Lung microvascular endothelial cell (primary cell): ENCODE data around the gene CENPF. TPM values are rescaled to one million over a fixed set of nuclear protein-coding genes. Genes with fewer than 3 reads are reported as not detected.
A peak's percentile ranks its signal among the peaks of the same experiment; 100 is the strongest.
"Not testable (repeated sequence)": the region's sequence is repeated elsewhere in the genome, so short reads cannot be mapped to it uniquely, and the experiment has no call there.

ENCODE experiments used
- DNase-seq, 2 donors: peaks; one replicate each; pipeline versions ENCODE4 v3.0.0 to v3.0.0-alpha.2; 2010; ENCODE audit warnings: low read depth in 2 of 2
- total RNA-seq: library from RNA; depleted of rRNA; stranded (reverse); fragments of >200 nt; gene quantifications from 2 replicates; pipeline ENCODE4 v1.2.1, GENCODE V29; 2014

CENPF gene, protein sequence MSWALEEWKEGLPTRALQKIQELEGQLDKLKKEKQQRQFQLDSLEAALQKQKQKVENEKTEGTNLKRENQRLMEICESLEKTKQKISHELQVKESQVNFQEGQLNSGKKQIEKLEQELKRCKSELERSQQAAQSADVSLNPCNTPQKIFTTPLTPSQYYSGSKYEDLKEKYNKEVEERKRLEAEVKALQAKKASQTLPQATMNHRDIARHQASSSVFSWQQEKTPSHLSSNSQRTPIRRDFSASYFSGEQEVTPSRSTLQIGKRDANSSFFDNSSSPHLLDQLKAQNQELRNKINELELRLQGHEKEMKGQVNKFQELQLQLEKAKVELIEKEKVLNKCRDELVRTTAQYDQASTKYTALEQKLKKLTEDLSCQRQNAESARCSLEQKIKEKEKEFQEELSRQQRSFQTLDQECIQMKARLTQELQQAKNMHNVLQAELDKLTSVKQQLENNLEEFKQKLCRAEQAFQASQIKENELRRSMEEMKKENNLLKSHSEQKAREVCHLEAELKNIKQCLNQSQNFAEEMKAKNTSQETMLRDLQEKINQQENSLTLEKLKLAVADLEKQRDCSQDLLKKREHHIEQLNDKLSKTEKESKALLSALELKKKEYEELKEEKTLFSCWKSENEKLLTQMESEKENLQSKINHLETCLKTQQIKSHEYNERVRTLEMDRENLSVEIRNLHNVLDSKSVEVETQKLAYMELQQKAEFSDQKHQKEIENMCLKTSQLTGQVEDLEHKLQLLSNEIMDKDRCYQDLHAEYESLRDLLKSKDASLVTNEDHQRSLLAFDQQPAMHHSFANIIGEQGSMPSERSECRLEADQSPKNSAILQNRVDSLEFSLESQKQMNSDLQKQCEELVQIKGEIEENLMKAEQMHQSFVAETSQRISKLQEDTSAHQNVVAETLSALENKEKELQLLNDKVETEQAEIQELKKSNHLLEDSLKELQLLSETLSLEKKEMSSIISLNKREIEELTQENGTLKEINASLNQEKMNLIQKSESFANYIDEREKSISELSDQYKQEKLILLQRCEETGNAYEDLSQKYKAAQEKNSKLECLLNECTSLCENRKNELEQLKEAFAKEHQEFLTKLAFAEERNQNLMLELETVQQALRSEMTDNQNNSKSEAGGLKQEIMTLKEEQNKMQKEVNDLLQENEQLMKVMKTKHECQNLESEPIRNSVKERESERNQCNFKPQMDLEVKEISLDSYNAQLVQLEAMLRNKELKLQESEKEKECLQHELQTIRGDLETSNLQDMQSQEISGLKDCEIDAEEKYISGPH (N-terminal part only)
- 6.0 and 17.7 TPM in 2 replicates for total RNA-seq

DNA sequence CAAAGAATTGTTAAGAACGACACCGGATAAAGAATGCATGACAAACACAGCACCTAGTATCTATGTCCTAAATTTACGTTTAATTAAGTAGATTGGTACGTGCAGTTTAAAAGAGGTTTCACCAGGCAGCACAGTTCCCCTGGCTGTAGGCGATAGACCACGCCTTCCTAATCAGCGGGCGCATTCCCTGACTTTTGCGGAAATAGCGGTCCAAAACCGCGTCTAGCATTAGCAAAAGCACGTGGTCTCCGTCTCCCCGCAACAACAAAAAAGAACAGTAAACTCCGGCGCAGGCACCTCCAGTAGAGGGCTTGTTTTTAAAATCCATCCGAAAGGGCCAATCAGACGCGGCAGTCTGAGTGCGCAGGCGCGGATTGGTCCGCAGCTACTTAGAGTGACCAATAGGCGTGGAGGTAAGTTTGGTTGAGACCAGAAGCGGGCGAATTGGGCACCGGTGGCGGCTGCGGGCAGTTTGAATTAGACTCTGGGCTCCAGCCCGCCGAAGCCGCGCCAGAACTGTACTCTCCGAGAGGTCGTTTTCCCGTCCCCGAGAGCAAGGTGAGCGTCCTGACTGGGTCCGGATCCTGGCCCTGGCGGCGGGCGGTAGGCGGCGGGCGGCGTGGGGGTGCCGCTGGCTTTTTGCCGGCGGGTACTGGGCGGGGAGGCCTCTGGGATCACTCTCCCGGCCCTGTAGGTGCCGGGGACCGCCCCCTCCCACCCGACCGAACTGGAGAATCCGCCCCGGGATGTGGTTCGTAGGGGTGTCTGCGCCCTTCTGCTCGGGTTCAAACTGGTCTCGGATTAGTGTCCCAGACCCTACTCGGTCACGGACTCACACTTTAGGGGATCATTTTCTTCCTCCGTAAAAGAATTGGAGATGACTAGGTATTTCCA is at the start of gene CENPF:
Gene CENPF (plus strand): TSS at position 432 of the 894 bp plus-strand sequence. CDS start 10,560 bp downstream, outside the sequence.
- peak; percentile 99 for DNase-seq

DNA sequence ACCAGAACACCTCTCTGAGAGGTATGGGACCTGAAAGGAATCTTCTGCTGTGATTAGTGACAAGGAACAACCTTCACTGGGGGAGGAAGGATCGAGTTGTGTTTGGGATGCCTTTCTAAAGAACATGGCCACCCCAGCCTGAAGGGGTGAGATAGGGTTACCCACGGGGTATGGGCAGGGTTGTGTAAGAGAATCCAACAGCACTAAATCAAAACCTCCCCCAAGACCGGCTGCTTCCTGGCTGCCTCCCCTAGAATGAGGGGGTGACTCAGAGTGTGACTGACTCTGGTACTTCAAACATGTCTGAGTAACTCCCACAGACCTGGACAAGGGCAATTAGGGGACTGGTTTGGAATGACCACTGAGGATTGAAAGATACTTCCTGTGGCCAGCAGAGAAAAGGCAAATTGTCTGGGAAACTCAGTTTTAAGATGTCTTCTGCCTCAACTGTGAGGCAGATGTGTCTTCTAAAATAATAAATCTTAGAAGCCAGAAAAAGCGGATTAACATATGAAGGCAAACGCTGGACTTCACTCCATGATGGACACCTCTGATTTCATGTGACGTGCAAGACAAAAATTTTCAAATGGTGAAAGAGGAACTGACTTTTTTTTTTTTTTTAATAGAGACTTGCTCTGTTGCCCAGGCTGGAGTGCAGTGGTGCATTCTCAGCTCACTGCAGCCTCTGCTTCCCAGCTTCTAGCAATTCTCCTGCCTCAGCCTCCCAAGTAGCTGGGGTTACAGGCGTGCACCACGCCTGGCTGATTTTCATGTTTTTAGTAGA is 44.9 kb upstream of the CENPF start:
- peak in 1 of 2 donors; percentile 85 for DNase-seq

- no peak for DNase-seq
Measured at GRCh38 chr1:214563881-214564280, 39.1 kb upstream of the CENPF start.

- no peak for DNase-seq
Measured at GRCh38 chr1:214565310-214565709, 37.7 kb upstream of the CENPF start.

- peak in 1 of 2 donors; percentile 84 for DNase-seq
Measured at GRCh38 chr1:214566158-214567104, 36.6 kb upstream of the CENPF start.

- no peak for DNase-seq
Measured at GRCh38 chr1:214567481-214567980, 35.5 kb upstream of the CENPF start.

DNA sequence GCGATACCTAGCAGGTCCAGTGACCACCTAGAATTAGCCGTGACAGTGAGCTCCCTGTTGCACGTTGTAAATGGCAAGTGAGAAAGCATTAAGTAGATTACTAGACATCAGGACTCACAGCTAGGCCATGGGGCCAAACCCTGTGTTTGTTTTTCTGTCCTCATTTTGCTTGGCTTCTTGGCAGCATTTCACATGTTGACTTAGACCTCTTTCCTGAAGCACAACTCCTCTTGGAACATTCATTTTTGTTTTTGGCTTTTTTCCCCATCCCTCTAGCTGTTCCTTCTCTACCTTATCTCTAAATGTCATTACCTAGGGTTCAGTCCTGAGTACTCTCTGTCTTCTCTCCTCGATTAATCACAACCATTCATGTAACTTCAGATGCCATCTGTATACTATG is 34.7 kb upstream of the CENPF start:
- DNase-seq, result peak; percentile 38 to 61

DNA sequence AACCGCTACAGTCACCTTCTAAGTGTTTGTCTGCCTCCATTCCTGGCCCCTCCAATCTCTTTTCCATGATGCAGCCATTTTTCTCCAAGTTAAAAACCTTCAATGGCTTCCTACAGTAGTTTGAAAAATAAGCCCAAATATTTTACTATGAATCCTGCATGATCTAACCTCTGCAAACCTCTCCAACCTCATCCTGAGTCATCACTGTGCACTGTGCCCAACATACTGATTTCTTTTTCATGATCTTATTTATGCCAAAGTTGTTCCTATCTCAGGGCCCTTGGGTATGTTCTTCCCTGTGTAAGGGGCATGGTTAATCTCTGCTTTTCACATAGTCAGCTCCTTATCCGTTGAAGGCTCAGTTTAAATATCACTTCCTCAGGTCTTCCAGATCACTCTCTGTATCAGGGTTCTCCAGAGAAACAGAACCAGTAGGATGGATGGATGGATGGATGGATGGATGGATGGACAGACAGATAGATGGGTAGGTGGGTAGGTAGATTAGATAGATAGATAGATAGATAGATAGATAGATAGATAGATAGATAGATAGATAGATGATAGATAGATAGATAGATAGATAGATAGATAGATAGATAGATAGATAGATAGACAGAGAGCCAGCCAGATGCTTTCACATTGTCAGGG is 33.5 kb upstream of the CENPF start:
- DNase-seq, result peak in 1 of 2 donors; percentile 63

- DNase-seq, result peak in 1 of 2 donors; percentile 88
Measured at GRCh38 chr1:214570442-214570841, 32.6 kb upstream of the CENPF start.

DNA sequence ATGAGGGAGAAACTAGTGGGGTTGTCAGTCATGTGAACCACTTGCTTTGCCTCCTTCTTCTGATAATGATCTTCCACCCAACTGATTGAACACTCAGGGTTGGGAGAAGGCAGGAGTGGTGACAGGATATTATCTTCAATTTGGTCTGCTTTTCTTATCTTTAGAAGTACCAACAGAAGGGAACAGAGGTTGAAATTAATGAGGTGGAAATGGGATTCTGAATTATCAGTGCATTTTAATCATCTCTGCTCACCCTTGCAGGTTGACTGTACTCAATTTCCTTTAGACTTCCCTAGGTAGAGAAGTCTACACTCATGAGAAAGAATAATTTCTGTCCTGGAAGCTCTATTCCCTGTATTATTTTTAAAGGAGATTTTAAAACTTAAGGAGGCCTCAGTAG is 31.7 kb upstream of the CENPF start:
- no peak for DNase-seq

GRCh38 chr1:214573386-214574318 is 29.3 kb upstream of the CENPF start:
- DNase-seq, result peak in 1 of 2 donors; percentile 89

DNA sequence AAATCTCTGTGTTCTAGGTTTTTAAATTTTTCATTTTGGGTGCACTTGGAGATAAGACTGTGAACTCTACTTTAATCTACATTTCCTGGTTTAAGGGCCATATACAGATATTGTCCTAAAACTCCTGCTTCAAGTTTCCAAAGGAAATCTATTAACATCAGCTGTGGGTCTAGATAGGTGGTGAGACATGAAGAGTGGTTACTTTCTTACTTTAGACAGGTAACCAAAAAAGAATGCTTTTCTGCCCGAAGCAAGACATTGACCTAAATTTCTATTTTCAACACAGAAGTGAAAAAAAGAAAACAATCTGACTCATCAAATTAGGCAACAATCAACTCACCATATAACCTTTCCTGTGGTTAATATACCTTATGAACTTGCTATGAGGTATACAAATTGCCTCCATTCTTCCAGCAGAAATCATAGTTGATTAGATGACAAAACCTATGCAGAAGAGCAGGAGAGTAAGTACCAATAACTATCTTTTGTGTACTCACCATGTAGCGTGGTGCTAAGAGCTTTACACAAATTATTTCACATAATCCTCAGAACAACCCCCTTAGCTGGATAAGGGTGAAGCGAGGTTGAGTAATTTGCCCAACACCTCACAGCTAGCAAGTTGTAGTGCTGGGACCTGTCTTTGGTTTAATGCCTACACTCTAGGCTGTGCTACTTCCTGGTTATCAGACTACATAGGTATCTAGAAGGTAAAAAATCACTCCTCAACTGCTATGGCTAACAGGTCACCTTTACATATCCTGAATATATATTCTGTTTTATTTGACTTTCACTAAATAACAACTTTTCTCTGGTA is 28.2 kb upstream of the CENPF start:
- no peak for DNase-seq

DNA sequence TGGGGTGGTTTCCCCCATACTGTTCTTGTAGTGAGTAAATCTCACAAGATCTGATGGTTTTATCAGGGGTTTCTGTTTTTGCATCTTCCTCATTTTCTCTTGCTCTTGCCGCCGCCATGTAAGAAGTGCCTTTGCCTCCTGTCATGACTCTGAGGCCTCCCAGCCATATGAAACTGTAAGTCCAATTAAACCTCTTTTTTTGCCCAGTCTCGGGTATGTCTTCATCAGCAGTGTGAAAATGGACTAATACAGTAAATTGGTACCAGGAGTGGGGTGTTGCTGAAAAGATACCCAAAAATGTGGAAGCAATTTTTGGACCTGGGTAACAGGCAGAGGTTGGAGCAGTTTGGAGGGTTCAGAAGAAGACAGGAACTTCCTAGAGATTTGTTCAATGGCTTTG is 26.9 kb upstream of the CENPF start:
- DNase-seq, result not testable (repeated sequence)

DNA sequence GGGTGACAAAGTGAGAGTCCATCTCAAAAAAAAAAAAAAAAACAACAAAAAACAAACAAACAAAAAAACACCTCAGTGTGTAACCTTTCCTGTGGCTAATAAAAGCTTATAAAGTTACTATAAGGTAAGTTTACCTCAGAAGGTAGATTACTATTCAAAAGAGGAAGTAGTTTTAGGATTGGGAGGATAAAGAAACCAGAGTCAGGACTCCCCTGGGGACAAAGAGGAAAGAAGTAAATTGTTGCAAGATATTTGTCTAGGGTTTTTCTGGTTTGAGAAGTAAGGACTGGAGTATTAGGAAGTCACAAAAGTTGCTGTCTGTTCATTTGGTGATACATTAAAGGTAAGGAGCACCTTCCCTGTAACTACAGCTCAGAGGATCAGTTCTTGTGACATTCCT is 23.8 kb upstream of the CENPF start:
- DNase-seq, result no peak

DNA sequence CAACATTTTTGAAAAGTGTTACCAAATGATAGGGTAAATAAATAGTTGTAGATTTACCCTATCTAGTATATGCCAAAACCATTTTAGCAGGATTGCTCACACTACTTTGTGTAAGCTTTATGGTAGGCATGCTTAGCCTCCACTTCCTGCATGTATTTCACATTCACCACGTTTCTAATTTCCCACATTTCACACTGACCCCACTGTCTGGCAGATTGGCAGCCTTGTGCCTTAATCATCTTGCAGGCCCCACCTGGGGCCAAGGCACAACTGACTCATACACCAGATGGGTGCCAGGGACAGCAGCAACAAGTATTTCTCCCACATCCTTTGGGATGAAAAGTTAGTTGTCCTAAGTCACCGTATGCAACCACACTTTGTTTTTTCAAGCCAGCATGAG is 21.2 kb upstream of the CENPF start:
- DNase-seq, result peak; percentile 41 to 85
